GM19238 (cell line): Measurements from ENCODE around the gene MYRFL.
"Not testable (repeated sequence)": the region's sequence is repeated elsewhere in the genome, so short reads cannot be mapped to it uniquely, and the experiment has no call there.

Experiments used
- DNase-seq: peaks from one replicate; pipeline ENCODE4 v3.0.0; 2011; ENCODE audit warnings: low spot score; ENCODE audit not compliant: insufficient read length

MYRFL gene

DNA sequence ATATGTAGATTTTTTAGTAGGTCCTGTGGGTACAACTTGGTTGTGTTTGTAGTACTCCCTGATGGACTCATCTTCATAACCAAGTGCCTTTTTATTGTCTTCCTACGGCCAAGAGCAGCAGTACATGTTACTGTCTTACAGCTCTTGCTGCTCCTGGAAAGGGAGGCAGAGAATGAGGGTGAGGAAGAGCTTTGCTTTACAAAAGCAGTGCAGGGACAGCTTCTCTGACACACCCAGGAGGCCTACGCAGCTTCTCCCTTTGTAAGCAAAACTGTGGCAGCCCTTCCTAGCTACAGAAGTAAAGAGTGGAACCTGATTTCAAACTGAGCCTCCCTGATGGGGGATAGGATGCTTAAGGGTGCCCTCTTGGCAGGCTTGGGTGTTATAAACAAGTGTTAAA lies 18.6 kb downstream of the MYRFL start:
- DNase-seq, result no peak

DNA sequence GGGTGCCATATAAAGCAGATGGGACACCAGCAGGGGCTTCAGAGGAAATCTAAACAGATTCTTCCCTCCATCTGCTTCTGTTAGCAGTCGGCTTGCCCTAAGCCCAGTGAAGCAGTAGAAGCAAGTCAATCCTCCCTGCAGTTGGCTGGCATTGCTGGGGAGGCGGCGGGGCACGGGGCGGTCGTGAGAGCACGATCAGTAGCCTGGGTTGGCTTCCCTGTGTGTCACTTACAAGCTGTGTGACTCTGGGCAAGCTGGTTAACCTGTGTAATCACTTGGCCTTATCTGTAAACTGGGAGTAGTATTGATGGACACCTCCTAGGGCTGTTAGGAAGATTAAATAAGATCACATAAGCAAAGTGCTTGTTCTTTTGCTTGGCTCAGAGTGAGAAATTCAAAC lies 19.4 kb downstream of the MYRFL start:
- DNase-seq, result no peak

GRCh38 chr12:69844836-69845235 lies 19.8 kb downstream of the MYRFL start:
- no peak for DNase-seq

DNA sequence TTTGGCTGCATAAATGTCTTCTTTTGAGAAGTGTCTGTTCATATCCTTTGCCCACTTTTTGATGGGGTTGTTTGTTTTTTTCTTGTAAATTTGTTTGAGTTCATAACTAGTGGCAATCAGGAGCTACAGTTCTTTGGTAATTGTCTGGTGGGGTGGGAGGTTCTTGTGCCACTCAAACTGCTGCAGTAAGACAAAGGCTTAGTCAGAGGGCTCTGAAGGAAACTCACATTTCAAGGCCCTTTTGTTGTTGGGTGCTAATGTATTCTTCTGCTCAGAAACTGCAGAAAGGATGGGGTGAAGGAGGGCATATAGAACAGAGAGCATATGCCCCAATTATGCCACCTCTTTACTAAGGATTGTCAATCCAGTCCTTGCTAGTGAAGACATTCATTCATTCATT lies 21.9 kb downstream of the MYRFL start:
- DNase-seq, result no peak

DNA sequence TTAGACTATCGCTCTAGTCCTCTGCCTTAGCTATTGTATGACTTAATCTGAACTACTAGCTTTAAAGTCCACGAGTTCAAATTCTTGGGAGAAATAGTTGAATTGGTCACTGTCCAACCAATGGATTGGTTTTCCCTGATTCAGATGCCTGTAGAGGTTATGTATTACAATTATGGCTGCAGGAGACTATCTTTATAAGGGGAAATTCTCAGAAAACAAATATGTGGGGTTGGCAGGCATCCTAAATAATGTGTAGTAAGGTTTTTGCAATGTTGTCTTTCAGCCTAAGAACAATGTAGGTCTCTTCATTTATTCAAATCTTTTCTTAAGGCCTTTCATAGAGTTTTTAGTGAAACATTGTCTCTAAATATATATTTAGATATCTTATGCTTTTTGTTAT lies 26.9 kb downstream of the MYRFL start:
- DNase-seq, result no peak

DNA sequence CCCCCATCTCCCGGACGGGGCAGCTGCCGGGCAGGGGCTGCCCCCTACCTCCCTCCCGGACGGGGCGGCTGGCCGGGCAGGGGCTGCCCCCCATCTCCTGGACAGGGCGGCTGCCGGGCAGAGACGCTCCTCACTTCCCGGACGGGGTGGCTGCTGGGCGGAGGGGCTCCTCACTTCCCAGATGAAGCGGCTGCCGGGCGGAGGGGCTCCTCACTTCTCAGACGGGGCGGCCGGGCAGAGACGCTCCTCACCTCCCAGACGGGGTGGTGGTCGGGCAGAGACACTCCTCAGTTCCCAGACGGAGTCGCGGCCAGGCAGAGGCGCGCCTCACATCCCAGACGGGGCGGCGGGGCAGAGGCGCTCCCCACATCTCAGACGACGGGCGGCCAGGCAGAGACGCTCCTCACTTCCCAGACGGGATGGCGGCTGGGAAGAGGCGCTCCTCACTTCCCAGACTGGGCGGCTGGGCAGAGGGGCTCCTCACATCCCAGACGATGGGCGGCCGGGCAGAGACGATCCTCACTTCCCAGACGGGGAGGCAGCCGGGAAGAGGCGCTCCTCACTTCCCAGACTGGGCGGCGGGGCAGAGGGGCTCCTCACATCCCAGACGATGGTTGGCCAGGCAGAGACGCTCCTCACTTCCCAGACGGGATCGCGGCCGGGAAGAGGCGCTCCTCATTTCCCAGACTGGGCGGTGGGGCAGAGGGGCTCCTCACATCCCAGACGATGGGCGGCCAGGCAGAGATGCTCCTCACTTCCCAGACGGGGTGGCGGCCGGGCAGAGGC lies 28.3 kb downstream of the MYRFL start:
- not testable (repeated sequence) for DNase-seq

GRCh38 chr12:69866698-69867097 lies 41.7 kb downstream of the MYRFL start:
- no peak for DNase-seq

DNA sequence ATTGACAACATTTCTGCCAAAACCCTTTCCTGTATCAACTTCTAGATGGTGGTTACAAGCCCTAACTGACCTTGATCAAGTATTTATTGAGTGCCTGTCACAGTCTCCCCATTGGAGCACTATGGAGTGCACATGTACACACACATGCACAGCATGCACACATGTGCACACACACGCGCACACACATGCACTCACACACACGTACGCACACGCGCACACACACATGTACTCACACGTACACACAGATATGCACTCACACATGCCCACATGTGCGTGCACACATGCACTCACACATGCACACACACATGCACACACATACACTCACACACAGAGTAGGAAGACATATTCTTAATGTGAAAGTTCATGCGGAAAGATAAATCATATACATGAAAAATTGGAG lies 43.7 kb downstream of the MYRFL start:
- no peak for DNase-seq

DNA sequence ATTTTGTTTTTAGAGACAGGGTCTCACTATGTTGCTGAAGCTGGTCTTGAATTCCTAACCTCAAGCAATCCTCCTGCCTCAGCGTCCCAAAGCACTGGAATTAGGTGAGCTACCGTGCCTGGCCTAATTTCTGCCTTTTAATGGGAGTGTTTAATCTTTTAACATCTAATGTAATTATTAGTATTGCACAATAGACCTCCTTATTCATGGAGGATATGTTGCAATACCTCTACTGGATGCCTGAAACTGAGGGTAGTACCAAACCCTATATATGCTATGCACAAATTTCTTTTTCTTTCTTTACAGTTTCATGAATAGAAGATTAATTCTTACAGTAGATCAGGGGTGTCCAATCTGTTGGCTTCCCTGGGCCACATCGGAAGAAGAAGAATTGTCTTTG lies 47.8 kb downstream of the MYRFL start:
- DNase-seq, result no peak

- no peak for DNase-seq
Observed at GRCh38 chr12:69873429-69873828, 48.4 kb downstream of the MYRFL start.

DNA sequence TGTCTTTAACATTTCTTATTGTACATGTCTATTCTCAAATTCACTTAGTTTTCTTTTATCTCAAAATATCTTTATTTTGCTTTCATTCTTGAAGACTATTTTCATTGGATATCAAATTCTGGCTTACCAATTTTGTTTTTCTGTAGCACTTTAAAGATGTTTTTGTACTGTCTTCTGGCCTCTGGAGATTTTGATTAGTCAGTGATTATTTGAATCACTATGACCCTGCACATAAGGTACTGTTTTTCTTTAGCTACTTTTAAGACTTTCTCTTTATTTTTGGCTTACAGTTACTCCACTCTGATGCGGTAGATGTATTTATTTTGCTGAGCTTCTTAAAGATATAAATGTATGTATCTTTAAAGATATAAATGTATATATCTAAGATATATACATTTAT lies 49.6 kb downstream of the MYRFL start:
- no peak for DNase-seq

GRCh38 chr12:69875416-69875935 lies 50.4 kb downstream of the MYRFL start:
- DNase-seq, result no peak

DNA sequence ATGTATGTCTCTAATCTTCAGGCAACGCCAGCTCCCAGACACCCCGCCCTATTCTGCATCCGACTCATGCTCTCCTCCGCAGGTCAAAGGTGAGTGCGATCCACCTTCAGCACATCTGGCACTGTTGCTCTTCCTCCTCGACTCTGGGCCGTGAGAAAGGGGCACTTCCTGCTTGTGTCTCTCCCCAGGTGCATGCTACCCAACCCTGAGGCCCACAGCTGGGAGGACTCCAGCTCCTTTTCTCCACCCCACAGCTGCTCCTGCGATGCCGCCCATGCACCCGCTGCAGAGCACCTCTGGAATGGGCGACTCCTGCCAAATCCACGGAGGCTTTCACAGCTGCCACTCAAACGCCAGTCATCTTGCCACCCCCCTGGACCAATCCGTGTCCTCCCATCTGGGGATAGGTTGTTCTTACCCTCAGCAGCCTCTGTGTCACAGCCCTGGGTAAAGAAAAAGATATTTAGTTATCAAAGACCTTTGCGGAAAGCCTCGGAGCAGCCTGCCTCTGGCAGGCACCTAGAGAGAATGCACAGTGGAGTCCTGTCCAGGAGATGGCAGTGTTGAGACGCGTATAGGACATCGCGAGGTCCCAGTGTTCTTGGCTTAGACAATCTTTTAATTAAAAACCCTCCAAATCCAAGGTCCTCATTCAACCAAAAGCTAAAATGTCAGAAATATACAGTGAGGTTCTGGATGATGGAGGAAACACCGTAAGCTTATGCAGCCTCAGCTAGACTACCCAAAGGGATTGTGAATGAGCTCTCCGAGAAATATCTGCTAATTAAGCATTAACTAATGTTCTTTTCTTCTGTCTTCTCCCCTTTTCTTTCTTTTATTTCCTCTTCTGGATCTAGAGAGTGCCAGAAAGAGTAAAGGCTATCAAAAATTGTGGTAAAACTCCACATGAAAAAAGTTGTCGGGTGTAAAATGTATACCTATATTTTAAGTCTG lies 54.3 kb downstream of the MYRFL start:
- DNase-seq, result peak; percentile 54

GRCh38 chr12:69880571-69880970 lies 55.5 kb downstream of the MYRFL start:
- DNase-seq, result no peak

- no peak for DNase-seq
Observed at GRCh38 chr12:69881771-69882170, 56.7 kb downstream of the MYRFL start.

DNA sequence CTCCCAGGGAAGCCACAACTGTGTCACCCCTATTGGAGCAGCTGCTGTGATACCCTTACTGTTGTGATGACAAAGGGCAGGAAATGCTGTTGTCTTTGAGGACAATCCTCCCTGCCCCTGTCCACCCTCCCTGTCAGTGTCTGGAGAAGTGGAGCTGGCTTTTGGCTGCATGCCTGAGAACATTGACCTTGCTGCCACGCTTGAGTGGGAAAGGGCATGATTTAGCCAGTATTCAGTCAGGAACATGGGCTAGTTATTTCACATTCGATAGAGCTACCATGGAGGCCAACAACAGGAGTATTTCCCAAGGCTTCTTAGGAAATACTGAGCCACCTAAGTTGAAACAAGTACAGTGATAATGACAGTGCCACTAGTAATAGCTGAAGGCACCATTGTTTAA lies 59.4 kb downstream of the MYRFL start:
- no peak for DNase-seq

DNA sequence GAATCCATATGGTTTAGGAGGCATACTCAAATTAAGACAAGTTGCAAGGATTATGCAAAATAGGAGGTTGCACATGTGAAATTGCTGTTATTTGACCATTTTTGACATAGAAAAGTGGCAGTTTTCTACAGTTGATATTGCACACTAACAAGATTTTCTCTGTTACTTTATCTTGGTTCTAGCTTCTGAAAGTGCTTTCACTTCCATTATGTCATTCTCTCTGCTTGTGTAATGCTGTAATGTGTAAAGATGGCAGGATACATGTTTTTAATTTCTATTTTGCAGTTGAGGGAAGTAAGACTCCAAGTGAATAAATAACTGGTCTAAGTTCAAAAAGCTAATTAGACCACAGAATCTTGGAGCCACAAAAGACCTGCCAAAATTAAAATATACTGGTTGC lies 60.6 kb downstream of the MYRFL start:
- no peak for DNase-seq

GRCh38 chr12:69886109-69886508 lies 61.1 kb downstream of the MYRFL start:
- no peak for DNase-seq

DNA sequence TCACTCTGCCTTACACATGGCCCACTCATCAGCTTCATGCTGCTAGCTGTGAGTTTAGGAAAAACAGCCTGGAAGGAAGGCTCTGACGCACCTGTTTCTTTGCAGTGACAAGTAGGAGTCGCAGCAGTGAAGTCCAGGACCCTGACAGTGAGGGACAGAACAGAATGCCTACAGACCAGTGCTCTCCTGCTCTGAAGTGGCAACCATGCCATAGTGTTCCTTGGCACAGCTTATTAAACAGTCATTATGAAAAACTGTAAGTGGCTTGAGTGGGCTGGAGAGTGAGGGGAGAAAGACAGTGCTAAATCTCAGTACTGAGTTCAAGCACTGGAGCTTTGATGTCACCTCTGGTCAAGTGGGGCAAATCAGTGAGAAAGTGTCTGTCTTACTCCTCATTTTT lies 61.7 kb downstream of the MYRFL start:
- no peak for DNase-seq

DNA sequence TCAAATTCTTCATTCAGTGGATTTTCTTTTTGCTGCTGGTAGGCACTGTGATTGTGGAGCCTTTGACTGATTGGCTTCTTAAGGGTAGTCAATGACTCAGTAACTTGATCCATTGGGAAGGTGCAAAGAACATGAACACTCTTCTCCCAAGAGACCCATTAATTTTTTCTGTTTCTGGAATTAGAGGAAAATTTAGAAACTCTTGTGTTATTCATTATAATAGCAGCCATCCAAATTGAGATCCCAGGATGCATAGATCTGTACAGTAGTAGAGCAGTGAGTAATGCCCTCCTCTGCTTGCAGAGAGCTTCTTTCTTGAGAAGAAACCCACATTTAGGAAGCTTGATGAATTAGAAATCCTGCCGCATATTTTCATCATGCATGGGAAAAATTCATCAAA lies 63.9 kb downstream of the MYRFL start:
- no peak for DNase-seq

DNA sequence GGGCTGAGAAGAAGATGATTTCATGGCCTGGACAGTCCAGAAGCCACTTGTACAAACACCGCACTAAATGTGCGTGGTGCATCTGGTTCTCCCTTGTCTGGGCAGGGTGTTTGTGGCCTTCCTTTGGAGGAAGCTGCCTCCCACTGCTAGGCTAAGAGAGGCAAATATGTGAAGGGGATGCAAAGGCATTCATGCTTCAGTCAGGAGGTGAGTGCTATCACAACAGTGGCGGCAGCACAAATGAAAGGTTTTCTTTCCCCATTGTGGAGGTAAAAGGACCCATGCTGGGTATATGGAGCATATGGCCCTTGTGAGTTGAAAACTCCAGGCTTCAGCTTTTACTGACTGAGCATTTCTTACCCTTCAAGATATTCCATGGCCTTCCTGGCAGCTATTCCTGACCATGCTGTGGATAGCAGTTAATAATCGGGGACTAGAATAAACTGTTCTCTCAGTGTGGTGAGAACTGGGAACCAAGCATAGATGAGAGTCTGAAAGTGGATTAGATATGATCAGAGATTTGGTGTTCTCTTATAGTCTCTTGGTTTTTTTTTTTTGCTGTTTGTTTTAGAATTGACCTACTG lies 69.9 kb downstream of the MYRFL start:
- no peak for DNase-seq
